Effector memory CD8-positive, alpha-beta T cell (primary cell): ENCODE results near the gene PFKP.
A peak's percentile ranks its signal among the peaks of the same experiment; 100 is the strongest.
"Not testable (repeated sequence)": the region's sequence is repeated elsewhere in the genome, so short reads cannot be mapped to it uniquely, and the experiment has no call there.

ENCODE experiments used
- ATAC-seq: fragments of 150-1000 bp; cut with Tn5 transposase; replicated peaks from 2 replicates; pipeline ENCODE4 v1.10.0; 2021; ENCODE audit warnings: mild to moderate bottlenecking, moderate library complexity
- DNase-seq, 3 experiments: peaks; one replicate each; pipeline ENCODE4 v3.0.0; 2021
- H3K27ac Mint-ChIP-seq, 2 donors: one replicate each; pipeline ENCODE4 v1.8.0; 2022; ENCODE audit warnings: mild to moderate bottlenecking in 2 of 2, mixed read lengths in 2 of 2, moderate library complexity in 2 of 2
- H3K27me3 Mint-ChIP-seq, 2 donors: one replicate each; pipeline ENCODE4 v1.8.0; 2022; ENCODE audit warnings: mixed read lengths in 2 of 2
- H3K36me3 Mint-ChIP-seq: one replicate; pipeline ENCODE4 v1.8.0; 2022; ENCODE audit warnings: mild to moderate bottlenecking, moderate library complexity, mixed read lengths; ENCODE audit not compliant: insufficient read depth
- H3K4me1 Mint-ChIP-seq, 2 donors: one replicate each; pipeline ENCODE4 v1.8.0; 2022; ENCODE audit warnings: low read depth in 2 of 2, mixed read lengths in 2 of 2
- H3K4me3 Mint-ChIP-seq, 2 donors: one replicate each; pipeline ENCODE4 v1.8.0; 2022; ENCODE audit warnings: mild to moderate bottlenecking in 2 of 2, mixed read lengths in 2 of 2, moderate library complexity in 2 of 2
- H3K9me3 Mint-ChIP-seq, 2 donors: one replicate each; pipeline ENCODE4 v1.8.0; 2022; ENCODE audit warnings: mixed read lengths in 2 of 2

Gene PFKP

GRCh38 chr10:3054183-3054850 is 13.0 kb upstream of the PFKP start:
- H3K36me3 Mint-ChIP-seq, result no peaks in the 10 kb centered on the region
- peaks cover 10 to 23% of the 10 kb centered on the region in 2 donors for H3K4me1 Mint-ChIP-seq
- ATAC-seq (no peak), DNase-seq (no peak)
- H3K9me3 Mint-ChIP-seq, result no peaks in the 10 kb centered on the region
- H3K27me3 Mint-ChIP-seq, result peaks cover 13 to 32% of the 10 kb centered on the region in 2 donors
- no peak overlapping the region for H3K27ac Mint-ChIP-seq
- H3K4me3 Mint-ChIP-seq, result no peak overlapping the region

GRCh38 chr10:3054851-3055199 is 12.5 kb upstream of the PFKP start:
- Mint-ChIP-seq H3K4me3 (no peak overlapping the region), H3K4me1 (peaks cover 10 to 23% of the 10 kb centered on the region in 2 donors), H3K27ac (no peak overlapping the region), H3K27me3 (peaks cover 8 to 27% of the 10 kb centered on the region in 2 donors), H3K36me3 (no peaks in the 10 kb centered on the region), H3K9me3 (no peaks in the 10 kb centered on the region)
- DNase-seq, result no peak
- no peak for ATAC-seq

GRCh38 chr10:3056280-3057037 is 10.9 kb upstream of the PFKP start:
- H3K4me3 Mint-ChIP-seq, result no peak overlapping the region
- H3K9me3 Mint-ChIP-seq, result no peaks in the 10 kb centered on the region
- peaks cover 10 to 23% of the 10 kb centered on the region in 2 donors for H3K4me1 Mint-ChIP-seq
- no peak for ATAC-seq
- no peak for DNase-seq
- no peaks in the 10 kb centered on the region for H3K36me3 Mint-ChIP-seq
- peaks cover 0 to 12% of the 10 kb centered on the region in 2 donors for H3K27me3 Mint-ChIP-seq
- H3K27ac Mint-ChIP-seq, result no peak overlapping the region

GRCh38 chr10:3057946-3058345 is 9.4 kb upstream of the PFKP start:
- peak; percentile 84 for ATAC-seq
- Mint-ChIP-seq H3K9me3 (no peaks in the 10 kb centered on the region), H3K4me3 (peak overlapping the region in 1 of 2 donors; percentile 32), H3K4me1 (peaks cover 10 to 23% of the 10 kb centered on the region in 2 donors), H3K27me3 (peaks cover 0 to 6% of the 10 kb centered on the region in 2 donors), H3K27ac (no peak overlapping the region), H3K36me3 (no peaks in the 10 kb centered on the region)
- DNase-seq, result peak; percentile 27 to 32 (median 28)

- Mint-ChIP-seq H3K4me3 (no peak overlapping the region), H3K4me1 (peaks cover 10 to 23% of the 10 kb centered on the region in 2 donors), H3K27ac (peak overlapping the region in 1 of 2 donors; percentile 9), H3K9me3 (no peaks in the 10 kb centered on the region), H3K36me3 (no peaks in the 10 kb centered on the region), H3K27me3 (no peaks in the 10 kb centered on the region)
- DNase-seq, result no peak
- ATAC-seq, result no peak
Observed at GRCh38 chr10:3059974-3060373, 7.4 kb upstream of the PFKP start.

GRCh38 chr10:3060481-3060889 is 6.9 kb upstream of the PFKP start:
- H3K27ac Mint-ChIP-seq, result no peak overlapping the region
- H3K9me3 Mint-ChIP-seq, result no peaks in the 10 kb centered on the region
- H3K4me3 Mint-ChIP-seq, result no peak overlapping the region

GRCh38 chr10:3061323-3061898 is 5.9 kb upstream of the PFKP start:
- H3K4me3 Mint-ChIP-seq, H3K27me3 Mint-ChIP-seq, ATAC-seq, H3K27ac Mint-ChIP-seq, H3K9me3 Mint-ChIP-seq, H3K36me3 Mint-ChIP-seq, DNase-seq: not testable (repeated sequence)
- H3K4me1 Mint-ChIP-seq, result peaks cover 8 to 19% of the 10 kb centered on the region in 2 donors

More at GRCh38 chr10:3060481-3060889, 6.9 kb upstream of the PFKP start:
- DNase-seq, result no peak
- Mint-ChIP-seq H3K4me1 (peaks cover 10 to 23% of the 10 kb centered on the region in 2 donors), H3K36me3 (no peaks in the 10 kb centered on the region), H3K27me3 (no peaks in the 10 kb centered on the region)
- no peak for ATAC-seq

GRCh38 chr10:3062502-3063186 is 4.7 kb upstream of the PFKP start:
- ATAC-seq, result no peak
- Mint-ChIP-seq H3K9me3 (no peaks in the 10 kb centered on the region), H3K27me3 (no peaks in the 10 kb centered on the region), H3K27ac (no peak overlapping the region), H3K4me3 (no peak overlapping the region), H3K36me3 (peaks cover 2% of the 10 kb centered on the region), H3K4me1 (peaks cover 3 to 10% of the 10 kb centered on the region in 2 donors)
- no peak for DNase-seq

GRCh38 chr10:3064423-3064822 is 2.9 kb upstream of the PFKP start:
- Mint-ChIP-seq H3K4me3 (no peak overlapping the region), H3K27ac (no peak overlapping the region), H3K27me3 (no peaks in the 10 kb centered on the region), H3K36me3 (peaks cover 15% of the 10 kb centered on the region), H3K4me1 (peaks cover 4% of the 10 kb centered on the region in 2 donors), H3K9me3 (no peaks in the 10 kb centered on the region)
- DNase-seq (no peak), ATAC-seq (no peak)

GRCh38 chr10:3065622-3066021 is 1.7 kb upstream of the PFKP start:
- Mint-ChIP-seq H3K27ac (no peak overlapping the region), H3K27me3 (no peaks in the 10 kb centered on the region), H3K4me1 (peaks cover 14 to 16% of the 10 kb centered on the region in 2 donors), H3K4me3 (peak overlapping the region in 1 of 2 donors; percentile 48), H3K9me3 (no peaks in the 10 kb centered on the region), H3K36me3 (peaks cover 21% of the 10 kb centered on the region)
- no peak for ATAC-seq
- DNase-seq, result no peak

- H3K9me3 Mint-ChIP-seq, result no peaks in the 10 kb centered on the region
- ATAC-seq (no peak), DNase-seq (no peak)
- no peaks in the 10 kb centered on the region for H3K27me3 Mint-ChIP-seq
- H3K27ac Mint-ChIP-seq, result no peak overlapping the region
- peaks cover 21% of the 10 kb centered on the region for H3K36me3 Mint-ChIP-seq
- peak overlapping the region; percentile 89 to 95 for H3K4me3 Mint-ChIP-seq
- peaks cover 17 to 20% of the 10 kb centered on the region in 2 donors for H3K4me1 Mint-ChIP-seq
Observed at GRCh38 chr10:3066317-3067117, 831 bp upstream of the PFKP start.

- no peaks in the 10 kb centered on the region for H3K27me3 Mint-ChIP-seq
- peak overlapping the region; percentile 89 to 95 for H3K4me3 Mint-ChIP-seq
- H3K27ac Mint-ChIP-seq, result peak overlapping the region; percentile 65 to 91
- peaks cover 21 to 26% of the 10 kb centered on the region in 2 donors for H3K4me1 Mint-ChIP-seq
- H3K36me3 Mint-ChIP-seq, result peaks cover 21% of the 10 kb centered on the region
- DNase-seq, result peak in 1 of 3 experiments; percentile 6
- no peaks in the 10 kb centered on the region for H3K9me3 Mint-ChIP-seq
- peak; percentile 17 for ATAC-seq
Observed at GRCh38 chr10:3067859-3068179, 471 bp downstream of the PFKP start.
